HepG2 (cell line): ENCODE data around the gene TBCCD1. TPM values are rescaled to one million over a fixed set of nuclear protein-coding genes. Genes with fewer than 3 reads are reported as not detected.

ENCODE experiments used
- BCL6 ChIP-seq: IDR thresholded peaks from 2 replicates; pipeline ENCODE4 v1.6.1; 2016; ENCODE audit warnings: missing genetic modification reagents, missing compliant biosample characterization
- DNMT3B ChIP-seq: conservative IDR thresholded peaks from 2 replicates; pipeline ENCODE4 v1.6.1; 2016; ENCODE audit warnings: missing biosample characterization, control low read depth
- ERF ChIP-seq: IDR thresholded peaks from 2 replicates; pipeline ENCODE4 v1.6.1; 2018; ENCODE audit warnings: missing biosample characterization, missing genetic modification reagents
- FOXA3 ChIP-seq: IDR thresholded peaks from 2 replicates; pipeline ENCODE4 v1.6.1; 2016; ENCODE audit warnings: missing genetic modification reagents, missing compliant biosample characterization
- FOXK2 ChIP-seq: fragments of 450-650 bp; IDR thresholded peaks from 2 replicates; pipeline ENCODE4 v1.6.1; 2016
- KDM3A ChIP-seq: IDR thresholded peaks from 2 replicates; pipeline ENCODE4 v1.6.1; 2018; ENCODE audit warnings: low read depth, missing compliant biosample characterization
- KLF11 ChIP-seq: IDR thresholded peaks from 2 replicates; pipeline ENCODE4 v1.6.1; 2016; ENCODE audit warnings: missing compliant biosample characterization
- RFX5 ChIP-seq: IDR thresholded peaks from 2 replicates; pipeline ENCODE4 v1.6.1; 2011; ENCODE audit warnings: low read depth, low read length, improper control_type of control experiment
- RFXANK ChIP-seq: IDR thresholded peaks from 2 replicates; pipeline ENCODE4 v1.6.1; 2016
- SALL1 ChIP-seq: sonication (generic); formaldehyde crosslinking; IDR thresholded peaks from 2 replicates; pipeline ENCODE4 v1.8.0; 2022; ENCODE audit warnings: mild to moderate bottlenecking, missing genetic modification reagents
- SKIL ChIP-seq: sonication (generic); formaldehyde crosslinking; IDR thresholded peaks from 2 replicates; pipeline ENCODE4 v1.8.0; 2022; ENCODE audit warnings: missing genetic modification reagents, mild to moderate bottlenecking, moderate library complexity, borderline replicate concordance
- SRSF4 ChIP-seq: fragments of 200-400 bp; formaldehyde crosslinking; IDR thresholded peaks from one replicate; pipeline ENCODE4 v1.6.1; 2018; ENCODE audit warnings: mild to moderate bottlenecking, low read depth, low read length, moderate library complexity; ENCODE audit not compliant: poor library complexity, severe bottlenecking
- TCF7 ChIP-seq: sonication (generic); IDR thresholded peaks from 2 replicates; pipeline ENCODE4 v1.6.1; 2016; ENCODE audit warnings: antibody characterized with exemption, low read depth
- THAP11 ChIP-seq: IDR thresholded peaks from 2 replicates; pipeline ENCODE4 v1.6.1; 2016; ENCODE audit warnings: missing biosample characterization, missing genetic modification reagents
- ZBTB10 ChIP-seq: sonication (generic); formaldehyde crosslinking; IDR thresholded peaks from 2 replicates; pipeline ENCODE4 v1.4.0; 2020; ENCODE audit warnings: missing genetic modification reagents, borderline replicate concordance
- ZNF282 ChIP-seq: fragments of 450-650 bp; IDR thresholded peaks from 2 replicates; pipeline ENCODE4 v1.6.1; 2018; ENCODE audit not compliant: partially characterized antibody
- ZNF333 ChIP-seq: sonication (generic); formaldehyde crosslinking; IDR thresholded peaks from 2 replicates; pipeline ENCODE4 v1.4.0; 2020; ENCODE audit warnings: mild to moderate bottlenecking, missing genetic modification reagents, borderline replicate concordance
- ZNF431 ChIP-seq: sonication (generic); formaldehyde crosslinking; IDR thresholded peaks from 2 replicates; pipeline ENCODE4 v1.9.0; 2022; ENCODE audit warnings: missing genetic modification reagents, low read depth, mild to moderate bottlenecking, borderline replicate concordance
- ZNF652 ChIP-seq: IDR thresholded peaks from 2 replicates; pipeline ENCODE4 v1.6.1; 2016; ENCODE audit warnings: low read depth, borderline replicate concordance
- polyA plus RNA-seq, 8 experiments: library from polyadenylated mRNA; depleted of rRNA in 3 of 8; stranded (reverse) in 7 of 8; unstranded in 1 of 8; fragments of >200 nt; fragmentation: Illumina TruSeq in 4 of 8; extraction: Trizol in 4 of 8; gene quantifications; 2 replicates each; pipeline versions ENCODE4 v1.2.1 to v1.2.3, GENCODE V29; 2011 to 2016; ENCODE audit warnings: low read depth in 4 of 8, missing spikeins in 1 of 8, mixed read lengths in 1 of 8; ENCODE audit not compliant: insufficient read depth in 1 of 8
- total RNA-seq, 5 experiments: library from RNA; depleted of rRNA; stranded (reverse); fragments of >200 nt; fragmentation: Illumina TruSeq; extraction: Trizol; gene quantifications; 2 replicates each; pipeline ENCODE4 v1.2.3, GENCODE V29; 2016; ENCODE audit warnings: low read depth in 1 of 5
- TF ChIP-seq, protein P1 (sequence below): sonication (generic); formaldehyde crosslinking; IDR thresholded peaks from 2 replicates; pipeline ENCODE4 v1.4.0; 2020; ENCODE audit warnings: missing genetic modification reagents
- TF ChIP-seq, protein P2 (sequence below), 2 experiments: IDR thresholded peaks; 2 replicates each; pipeline ENCODE4 v1.6.1; 2011 to 2012; ENCODE audit warnings: low read length in 2 of 2, borderline replicate concordance in 1 of 2, low read depth in 1 of 2, mild to moderate bottlenecking in 1 of 2, moderate library complexity in 1 of 2

TBCCD1 gene
- total and polyA plus RNA-seq, 2 of the 13 experiments (the other 11 are each of a cell fraction or from before 2014, with no cell fraction given): 13.6 to 16.2 TPM

GRCh38 chr3:186540221-186540834 is 26.8 kb downstream of the TBCCD1 start (continued):
- no peak for TF ChIP-seq DNMT3B
- no peak for TF ChIP-seq ZNF282
- TF ChIP-seq KDM3A (CRISPR knock-in tag): 0 out of 2 replicates have a peak, but pooled peaks have one; percentile 43
- no peak for TF ChIP-seq ZBTB10 (CRISPR knock-in tag)
- TF ChIP-seq, protein P1, sequence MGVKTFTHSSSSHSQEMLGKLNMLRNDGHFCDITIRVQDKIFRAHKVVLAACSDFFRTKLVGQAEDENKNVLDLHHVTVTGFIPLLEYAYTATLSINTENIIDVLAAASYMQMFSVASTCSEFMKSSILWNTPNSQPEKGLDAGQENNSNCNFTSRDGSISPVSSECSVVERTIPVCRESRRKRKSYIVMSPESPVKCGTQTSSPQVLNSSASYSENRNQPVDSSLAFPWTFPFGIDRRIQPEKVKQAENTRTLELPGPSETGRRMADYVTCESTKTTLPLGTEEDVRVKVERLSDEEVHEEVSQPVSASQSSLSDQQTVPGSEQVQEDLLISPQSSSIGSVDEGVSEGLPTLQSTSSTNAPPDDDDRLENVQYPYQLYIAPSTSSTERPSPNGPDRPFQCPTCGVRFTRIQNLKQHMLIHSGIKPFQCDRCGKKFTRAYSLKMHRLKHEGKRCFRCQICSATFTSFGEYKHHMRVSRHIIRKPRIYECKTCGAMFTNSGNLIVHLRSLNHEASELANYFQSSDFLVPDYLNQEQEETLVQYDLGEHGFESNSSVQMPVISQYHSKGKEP (CRISPR knock-in tag): no peak
- TF ChIP-seq ZNF652: no peak
- no peak for TF ChIP-seq SKIL (CRISPR knock-in tag)
- TF ChIP-seq THAP11 (CRISPR knock-in tag): 0 out of 2 replicates have a peak, but pooled peaks have one; percentile 21
- no peak for TF ChIP-seq FOXK2
- TF ChIP-seq FOXA3 (CRISPR knock-in tag): peak; percentile 26; the same call in 1 of the 2 replicates
- TF ChIP-seq ZNF431 (CRISPR knock-in tag): no peak
- TF ChIP-seq, protein P2, sequence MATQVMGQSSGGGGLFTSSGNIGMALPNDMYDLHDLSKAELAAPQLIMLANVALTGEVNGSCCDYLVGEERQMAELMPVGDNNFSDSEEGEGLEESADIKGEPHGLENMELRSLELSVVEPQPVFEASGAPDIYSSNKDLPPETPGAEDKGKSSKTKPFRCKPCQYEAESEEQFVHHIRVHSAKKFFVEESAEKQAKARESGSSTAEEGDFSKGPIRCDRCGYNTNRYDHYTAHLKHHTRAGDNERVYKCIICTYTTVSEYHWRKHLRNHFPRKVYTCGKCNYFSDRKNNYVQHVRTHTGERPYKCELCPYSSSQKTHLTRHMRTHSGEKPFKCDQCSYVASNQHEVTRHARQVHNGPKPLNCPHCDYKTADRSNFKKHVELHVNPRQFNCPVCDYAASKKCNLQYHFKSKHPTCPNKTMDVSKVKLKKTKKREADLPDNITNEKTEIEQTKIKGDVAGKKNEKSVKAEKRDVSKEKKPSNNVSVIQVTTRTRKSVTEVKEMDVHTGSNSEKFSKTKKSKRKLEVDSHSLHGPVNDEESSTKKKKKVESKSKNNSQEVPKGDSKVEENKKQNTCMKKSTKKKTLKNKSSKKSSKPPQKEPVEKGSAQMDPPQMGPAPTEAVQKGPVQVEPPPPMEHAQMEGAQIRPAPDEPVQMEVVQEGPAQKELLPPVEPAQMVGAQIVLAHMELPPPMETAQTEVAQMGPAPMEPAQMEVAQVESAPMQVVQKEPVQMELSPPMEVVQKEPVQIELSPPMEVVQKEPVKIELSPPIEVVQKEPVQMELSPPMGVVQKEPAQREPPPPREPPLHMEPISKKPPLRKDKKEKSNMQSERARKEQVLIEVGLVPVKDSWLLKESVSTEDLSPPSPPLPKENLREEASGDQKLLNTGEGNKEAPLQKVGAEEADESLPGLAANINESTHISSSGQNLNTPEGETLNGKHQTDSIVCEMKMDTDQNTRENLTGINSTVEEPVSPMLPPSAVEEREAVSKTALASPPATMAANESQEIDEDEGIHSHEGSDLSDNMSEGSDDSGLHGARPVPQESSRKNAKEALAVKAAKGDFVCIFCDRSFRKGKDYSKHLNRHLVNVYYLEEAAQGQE (IDR thresholded peaks at IDR 0.05; ENCODE audit: borderline replicate concordance in 1 of 2, low read depth in 1 of 2, low read length in 2 of 2): no peak
- no peak for TF ChIP-seq SRSF4
- 0 out of 2 replicates have a peak, but pooled peaks have one; percentile 36 for TF ChIP-seq RFXANK
- TF ChIP-seq TCF7: 0 out of 2 replicates have a peak, but pooled peaks have one; percentile 22
- TF ChIP-seq BCL6 (CRISPR knock-in tag): peak; percentile 27; the same call in 1 of the 2 replicates
- TF ChIP-seq RFX5: no peak
- no peak for TF ChIP-seq ZNF333 (CRISPR knock-in tag)
- TF ChIP-seq KLF11 (CRISPR knock-in tag): no peak
- TF ChIP-seq ERF (CRISPR knock-in tag): 0 out of 2 replicates have a peak, but pooled peaks have one; percentile 33
- no peak for TF ChIP-seq SALL1 (CRISPR knock-in tag)
